SU-DHL-6 (cell line): Measurements from ENCODE around the gene SLC39A11.

Experiments used
- H2AFZ ChIP-seq: fragments of 200-600 bp; sonication (generic); 2 replicates; pipeline ENCODE4 v1.6.1; 2014; ENCODE audit warnings: low read depth, mild to moderate bottlenecking, moderate library complexity, mixed read lengths, antibody characterized with exemption, low read length; ENCODE audit not compliant: severe bottlenecking
- H3F3A ChIP-seq: fragments of 200-600 bp; shearing (Covaris generic); 2 replicates; pipeline ENCODE4 v1.6.0; 2016; ENCODE audit warnings: antibody characterized with exemption, mild to moderate bottlenecking; ENCODE audit not compliant: insufficient read depth
- H3K27ac ChIP-seq: fragments of 200-600 bp; sonication (generic); 2 replicates; pipeline ENCODE4 v1.5.1; 2016; ENCODE audit warnings: low read depth, mild to moderate bottlenecking, low read length, moderate library complexity, mixed read lengths
- H3K27me3 ChIP-seq: fragments of 200-600 bp; sonication (generic), shearing (Covaris generic); 2 replicates; pipeline ENCODE4 v1.6.0; 2014; ENCODE audit warnings: mild to moderate bottlenecking, low read length
- H3K36me3 ChIP-seq: fragments of 200-600 bp; sonication (generic); 2 replicates; pipeline ENCODE4 v1.6.1; 2014; ENCODE audit warnings: mild to moderate bottlenecking, low read length, mixed read lengths
- H3K4me2 ChIP-seq: fragments of 300-600, 200-600 bp; shearing (Covaris generic), sonication (generic); 2 replicates; pipeline ENCODE4 v1.6.0; 2014; ENCODE audit warnings: low read length, low read depth, mild to moderate bottlenecking; ENCODE audit not compliant: poor library complexity, severe bottlenecking
- H3K4me3 ChIP-seq: fragments of 200-600 bp; sonication (generic); 2 replicates; pipeline ENCODE4 v1.5.1; 2014; ENCODE audit warnings: antibody characterized with exemption, low read length, mild to moderate bottlenecking, mixed read lengths; ENCODE audit not compliant: insufficient read depth, poor library complexity, severe bottlenecking
- H3K79me2 ChIP-seq: fragments of 200-600 bp; sonication (generic); 2 replicates; pipeline ENCODE4 v1.6.1; 2014; ENCODE audit warnings: mild to moderate bottlenecking, low read length, moderate library complexity; ENCODE audit not compliant: insufficient read depth
- H3K9ac ChIP-seq: fragments of 200-600 bp; sonication (generic); 2 replicates; pipeline ENCODE4 v1.7.0; 2014; ENCODE audit warnings: mild to moderate bottlenecking, low read length
- H3K9me2 ChIP-seq: fragments of 200-600 bp; sonication (generic); replicated peaks from 2 replicates; pipeline ENCODE4 v1.6.1; 2014; ENCODE audit warnings: low read length; ENCODE audit not compliant: insufficient read depth
- H3K9me3 ChIP-seq: fragments of 200-600 bp; sonication (generic); 2 replicates; pipeline ENCODE4 v1.6.1; 2014; ENCODE audit warnings: low read length, mixed read lengths; ENCODE audit not compliant: insufficient read depth
- H4K20me1 ChIP-seq: fragments of 200-600 bp; sonication (generic); 2 replicates; pipeline ENCODE4 v1.6.1; 2014; ENCODE audit warnings: low read depth, mild to moderate bottlenecking, antibody characterized with exemption, low read length, moderate library complexity, mixed read lengths
- CTCF ChIP-seq: fragments of 200-600 bp; sonication (generic); IDR thresholded peaks from one replicate; pipeline ENCODE4 v1.5.1; 2017; ENCODE audit warnings: antibody characterized with exemption, mild to moderate bottlenecking, low read length, moderate library complexity; ENCODE audit not compliant: insufficient read depth, poor library complexity, severe bottlenecking
- EZH2phosphoT487 ChIP-seq: fragments of 200-600 bp; sonication (generic), shearing (Covaris generic); conservative IDR thresholded peaks from 2 replicates; pipeline ENCODE4 v1.6.1; 2018; ENCODE audit warnings: mild to moderate bottlenecking, antibody characterized with exemption, low read length, moderate library complexity, mixed read lengths

SLC39A11 gene

GRCh38 chr17:72717676-72718075, 374.8 kb downstream of the SLC39A11 start:
- H4K20me1 ChIP-seq: no peaks in the 10 kb centered on the region
- no peak overlapping the region for H3K9ac ChIP-seq
- no peaks in the 10 kb centered on the region for H3K79me2 ChIP-seq
- no peak overlapping the region for H2AFZ ChIP-seq
- no peak overlapping the region for H3K27ac ChIP-seq
- H3F3A ChIP-seq: no peaks in the 10 kb centered on the region
- no peaks in the 10 kb centered on the region for H3K36me3 ChIP-seq
- H3K9me2 ChIP-seq: no peaks in the 10 kb centered on the region
- H3K27me3 ChIP-seq: no peaks in the 10 kb centered on the region
- no peak for TF ChIP-seq EZH2phosphoT487
- no peak for TF ChIP-seq CTCF
- no peaks in the 10 kb centered on the region for H3K9me3 ChIP-seq
- no peak overlapping the region for H3K4me3 ChIP-seq
- H3K4me2 ChIP-seq: no peak overlapping the region

- Histone ChIP-seq H3K9me2 (no peaks in the 10 kb centered on the region), H3K4me2 (no peak overlapping the region), H3K9me3 (no peaks in the 10 kb centered on the region), H4K20me1 (no peaks in the 10 kb centered on the region), H3K4me3 (no peak overlapping the region), H3K27me3 (no peaks in the 10 kb centered on the region), H3K27ac (no peak overlapping the region), H3F3A (no peaks in the 10 kb centered on the region), H3K79me2 (no peaks in the 10 kb centered on the region), H2AFZ (no peak overlapping the region), H3K36me3 (no peaks in the 10 kb centered on the region), H3K9ac (no peak overlapping the region)
- TF ChIP-seq CTCF (no peak), EZH2phosphoT487 (no peak)
Observed at GRCh38 chr17:72717276-72717675, 375.2 kb downstream of the SLC39A11 start.

- no peaks in the 10 kb centered on the region for H3K9me3 ChIP-seq
- H3K27ac ChIP-seq: no peak overlapping the region
- no peaks in the 10 kb centered on the region for H3K36me3 ChIP-seq
- H3K9ac ChIP-seq: no peak overlapping the region
- H2AFZ ChIP-seq: no peak overlapping the region
- no peak overlapping the region for H3K4me3 ChIP-seq
- no peaks in the 10 kb centered on the region for H3K79me2 ChIP-seq
- H4K20me1 ChIP-seq: no peaks in the 10 kb centered on the region
- H3K9me2 ChIP-seq: no peaks in the 10 kb centered on the region
- H3K27me3 ChIP-seq: no peaks in the 10 kb centered on the region
- no peak overlapping the region for H3K4me2 ChIP-seq
- H3F3A ChIP-seq: no peaks in the 10 kb centered on the region
- TF ChIP-seq EZH2phosphoT487 (no peak), CTCF (no peak)
Observed at GRCh38 chr17:72715906-72716572, 376.4 kb downstream of the SLC39A11 start.
